ENCODE results near the gene TBC1D13. TPM values are rescaled to one million over a fixed set of nuclear protein-coding genes. Genes with fewer than 3 reads are reported as not detected.
A peak's percentile ranks its signal among the peaks of the same experiment; 100 is the strongest.
"Not testable (repeated sequence)": the region's sequence is repeated elsewhere in the genome, so short reads cannot be mapped to it uniquely, and the experiment has no call there.

The TBC1D13 gene
- total RNA-seq, 1 donor = 17.0 TPM

DNA sequence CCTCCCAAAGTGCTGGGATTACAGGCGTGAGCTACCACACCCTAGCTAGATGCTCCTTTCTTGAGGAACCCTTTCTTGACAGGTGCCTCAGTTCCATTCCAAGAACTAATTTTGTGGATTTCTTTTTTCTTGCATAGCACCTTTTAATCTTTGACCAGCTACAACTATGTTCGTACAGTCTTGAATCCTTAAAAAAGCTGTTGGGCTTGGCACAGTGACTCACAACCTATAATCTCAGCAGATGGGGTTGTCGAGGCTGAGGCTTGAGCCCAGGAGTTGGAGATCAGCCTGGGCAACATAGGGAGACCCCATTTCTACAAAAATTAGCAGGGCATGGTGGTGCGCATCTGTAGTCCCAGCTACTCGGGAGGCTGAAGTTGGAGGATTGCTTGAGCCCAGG lies 14.0 kb upstream of the TBC1D13 start:
- Histone ChIP-seq H3K4me1 (ENCODE audit: insufficient read depth, low read length) (peaks cover 14% of the 10 kb centered on the region), H3K4me2 (ENCODE audit: insufficient read depth, low read length) (no peak overlapping the region), H2AFZ (ENCODE audit: low read length) (no peak overlapping the region), H3K27me3 (ENCODE audit: insufficient read depth, low read length) (no peaks in the 10 kb centered on the region), H3K4me3 (ENCODE audit: insufficient read depth, low read length) (no peak overlapping the region), H4K20me1 (ENCODE audit: insufficient read depth, low read length) (peaks cover 11% of the 10 kb centered on the region), H3K27ac (ENCODE audit: low read depth, low read length) (no peak overlapping the region), H3K79me2 (ENCODE audit: insufficient read depth, low read length) (peaks cover 34% of the 10 kb centered on the region), H3K9me3 (ENCODE audit: low read depth, low read length) (no peaks in the 10 kb centered on the region), H3K36me3 (ENCODE audit: insufficient read depth, low read length) (no peaks in the 10 kb centered on the region)
- TF ChIP-seq, protein P1, sequence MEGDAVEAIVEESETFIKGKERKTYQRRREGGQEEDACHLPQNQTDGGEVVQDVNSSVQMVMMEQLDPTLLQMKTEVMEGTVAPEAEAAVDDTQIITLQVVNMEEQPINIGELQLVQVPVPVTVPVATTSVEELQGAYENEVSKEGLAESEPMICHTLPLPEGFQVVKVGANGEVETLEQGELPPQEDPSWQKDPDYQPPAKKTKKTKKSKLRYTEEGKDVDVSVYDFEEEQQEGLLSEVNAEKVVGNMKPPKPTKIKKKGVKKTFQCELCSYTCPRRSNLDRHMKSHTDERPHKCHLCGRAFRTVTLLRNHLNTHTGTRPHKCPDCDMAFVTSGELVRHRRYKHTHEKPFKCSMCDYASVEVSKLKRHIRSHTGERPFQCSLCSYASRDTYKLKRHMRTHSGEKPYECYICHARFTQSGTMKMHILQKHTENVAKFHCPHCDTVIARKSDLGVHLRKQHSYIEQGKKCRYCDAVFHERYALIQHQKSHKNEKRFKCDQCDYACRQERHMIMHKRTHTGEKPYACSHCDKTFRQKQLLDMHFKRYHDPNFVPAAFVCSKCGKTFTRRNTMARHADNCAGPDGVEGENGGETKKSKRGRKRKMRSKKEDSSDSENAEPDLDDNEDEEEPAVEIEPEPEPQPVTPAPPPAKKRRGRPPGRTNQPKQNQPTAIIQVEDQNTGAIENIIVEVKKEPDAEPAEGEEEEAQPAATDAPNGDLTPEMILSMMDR (IDR thresholded peaks at IDR 0.05; ENCODE audit: extremely low read depth, low read depth, low read length) = no peak
- peak; percentile 66 for DNase-seq (ENCODE audit: insufficient read length, low spot score, missing footprints)

DNA sequence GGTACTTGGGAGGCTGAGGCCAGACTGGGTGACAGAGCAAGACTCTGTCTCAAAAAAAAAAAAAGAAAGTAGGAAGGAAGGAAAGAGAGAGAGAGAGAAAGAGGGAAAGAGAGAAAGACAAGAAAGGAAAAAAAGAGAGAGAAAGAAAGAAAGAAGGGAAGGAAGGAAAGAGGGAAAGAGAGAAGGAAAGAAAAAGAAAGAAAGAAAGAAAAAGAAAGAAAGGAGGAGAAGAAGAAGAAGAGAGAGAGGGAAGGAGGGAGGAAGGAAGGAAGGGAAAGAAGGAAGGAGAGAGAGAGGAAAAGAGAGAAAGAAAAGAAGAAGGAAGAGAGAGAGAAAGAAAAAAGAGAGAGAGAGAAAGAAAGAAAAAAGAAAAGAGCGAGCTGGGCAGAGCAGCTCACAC lies 12.2 kb upstream of the TBC1D13 start:
- no peak overlapping the region for H3K4me3 ChIP-seq (ENCODE audit: insufficient read depth, low read length)
- H4K20me1 ChIP-seq (ENCODE audit: insufficient read depth, low read length) = peaks cover 6% of the 10 kb centered on the region
- TF ChIP-seq, protein P1 (IDR thresholded peaks at IDR 0.05; ENCODE audit: extremely low read depth, low read depth, low read length) = no peak
- H3K4me2 ChIP-seq (ENCODE audit: insufficient read depth, low read length) = no peak overlapping the region
- H3K36me3 ChIP-seq (ENCODE audit: insufficient read depth, low read length) = no peaks in the 10 kb centered on the region
- H2AFZ ChIP-seq (ENCODE audit: low read length) = no peak overlapping the region
- DNase-seq (ENCODE audit: insufficient read length, low spot score, missing footprints) = no peak
- no peaks in the 10 kb centered on the region for H3K9me3 ChIP-seq (ENCODE audit: low read depth, low read length)
- no peaks in the 10 kb centered on the region for H3K27me3 ChIP-seq (ENCODE audit: insufficient read depth, low read length)
- H3K27ac ChIP-seq (ENCODE audit: low read depth, low read length) = no peak overlapping the region
- peaks cover 14% of the 10 kb centered on the region for H3K4me1 ChIP-seq (ENCODE audit: insufficient read depth, low read length)
- H3K79me2 ChIP-seq (ENCODE audit: insufficient read depth, low read length) = peaks cover 19% of the 10 kb centered on the region

DNA sequence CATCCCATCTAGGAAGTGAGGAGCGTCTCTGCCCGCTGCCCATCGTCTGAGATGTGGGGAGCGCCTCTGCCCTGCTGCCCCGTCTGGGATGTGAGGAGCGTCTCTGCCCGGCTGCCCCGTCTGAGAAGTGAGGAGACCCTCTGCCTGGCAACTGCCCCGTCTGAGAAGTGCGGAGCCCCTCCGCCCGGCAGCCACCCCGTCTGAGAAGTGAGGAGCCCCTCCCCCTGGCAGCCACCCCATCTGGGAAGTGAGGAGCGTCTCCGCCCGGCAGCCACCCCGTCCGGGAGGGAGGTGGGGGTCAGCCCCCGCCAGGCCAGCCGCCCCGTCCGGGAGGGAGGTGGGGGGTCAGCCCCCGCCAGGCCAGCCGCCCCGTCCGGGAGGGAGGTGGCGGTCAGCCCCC lies 7.0 kb upstream of the TBC1D13 start:
- not testable (repeated sequence) for H2AFZ ChIP-seq (ENCODE audit: low read length); H3K36me3 ChIP-seq (ENCODE audit: insufficient read depth, low read length)

DNA sequence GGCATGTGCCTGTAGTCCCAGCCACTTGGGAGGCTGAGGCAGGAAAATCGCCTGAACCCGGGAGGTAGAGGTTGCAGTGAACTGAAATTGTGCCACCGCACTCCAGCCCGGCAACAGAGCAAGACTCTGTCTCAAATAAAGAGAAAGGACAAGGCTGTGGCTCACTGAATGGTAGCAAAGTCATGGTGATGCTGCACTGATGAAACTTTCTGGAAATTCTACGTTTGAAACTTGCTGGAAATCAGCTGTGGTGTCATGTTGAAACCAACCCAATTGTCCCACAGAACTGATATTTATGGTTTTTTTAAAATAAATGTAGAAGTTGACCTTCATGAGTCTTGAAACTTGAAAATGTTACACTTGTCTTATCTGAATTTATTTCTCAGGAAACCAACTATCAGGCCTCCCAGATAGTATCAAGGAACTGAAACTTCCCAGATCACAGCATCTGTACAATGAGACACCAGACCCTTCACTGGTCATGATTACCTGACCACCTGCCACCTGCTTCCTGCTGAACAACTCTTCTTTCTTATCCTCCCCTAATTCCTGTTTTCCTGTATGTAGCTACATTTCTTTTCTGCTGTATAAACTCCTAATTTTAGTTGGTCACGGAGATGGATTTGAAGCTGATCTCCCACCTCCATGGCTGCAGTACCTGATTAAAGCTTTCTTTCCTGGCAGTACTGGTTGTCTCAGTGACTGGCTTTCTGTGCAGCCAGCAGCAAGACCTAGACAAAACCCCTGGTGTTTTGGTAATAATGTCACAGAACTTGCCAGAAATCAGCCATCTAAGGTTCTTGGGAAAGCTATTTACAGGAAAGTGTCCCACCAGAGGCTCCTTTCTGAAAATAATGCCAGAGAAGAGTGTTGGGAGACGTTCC lies 5.6 kb upstream of the TBC1D13 start:
- Histone ChIP-seq H3K36me3 (ENCODE audit: insufficient read depth, low read length) (no peaks in the 10 kb centered on the region), H3K27me3 (ENCODE audit: insufficient read depth, low read length) (no peaks in the 10 kb centered on the region), H4K20me1 (ENCODE audit: insufficient read depth, low read length) (no peaks in the 10 kb centered on the region), H2AFZ (ENCODE audit: low read length) (no peak overlapping the region), H3K27ac (ENCODE audit: low read depth, low read length) (no peak overlapping the region), H3K9me3 (ENCODE audit: low read depth, low read length) (no peaks in the 10 kb centered on the region), H3K4me2 (ENCODE audit: insufficient read depth, low read length) (no peak overlapping the region), H3K4me3 (ENCODE audit: insufficient read depth, low read length) (no peak overlapping the region), H3K4me1 (ENCODE audit: insufficient read depth, low read length) (no peaks in the 10 kb centered on the region), H3K79me2 (ENCODE audit: insufficient read depth, low read length) (no peaks in the 10 kb centered on the region)
- DNase-seq (ENCODE audit: insufficient read length, low spot score, missing footprints) = no peak
- TF ChIP-seq, protein P1 (IDR thresholded peaks at IDR 0.05; ENCODE audit: extremely low read depth, low read depth, low read length) = no peak

More for the DNA sequence above, 7.0 kb upstream of the TBC1D13 start:
- not testable (repeated sequence) for H3K27me3 ChIP-seq (ENCODE audit: insufficient read depth, low read length); H3K4me1 ChIP-seq (ENCODE audit: insufficient read depth, low read length); H3K4me3 ChIP-seq (ENCODE audit: insufficient read depth, low read length); H3K9me3 ChIP-seq (ENCODE audit: low read depth, low read length); DNase-seq (ENCODE audit: insufficient read length, low spot score, missing footprints); H3K79me2 ChIP-seq (ENCODE audit: insufficient read depth, low read length); H3K27ac ChIP-seq (ENCODE audit: low read depth, low read length); H4K20me1 ChIP-seq (ENCODE audit: insufficient read depth, low read length); H3K4me2 ChIP-seq (ENCODE audit: insufficient read depth, low read length)

Measured in osteoblast (primary cell).